GM19467 (cell line): ENCODE results near the gene CNTNAP2.

Experiments used
- ATAC-seq: cut with Tn5 transposase; IDR thresholded peaks from one replicate; pipeline ENCODE4 v1.9.1; 2021; ENCODE audit warnings: mild to moderate bottlenecking, moderate library complexity; ENCODE audit not compliant: unreplicated experiment

CNTNAP2 gene

DNA sequence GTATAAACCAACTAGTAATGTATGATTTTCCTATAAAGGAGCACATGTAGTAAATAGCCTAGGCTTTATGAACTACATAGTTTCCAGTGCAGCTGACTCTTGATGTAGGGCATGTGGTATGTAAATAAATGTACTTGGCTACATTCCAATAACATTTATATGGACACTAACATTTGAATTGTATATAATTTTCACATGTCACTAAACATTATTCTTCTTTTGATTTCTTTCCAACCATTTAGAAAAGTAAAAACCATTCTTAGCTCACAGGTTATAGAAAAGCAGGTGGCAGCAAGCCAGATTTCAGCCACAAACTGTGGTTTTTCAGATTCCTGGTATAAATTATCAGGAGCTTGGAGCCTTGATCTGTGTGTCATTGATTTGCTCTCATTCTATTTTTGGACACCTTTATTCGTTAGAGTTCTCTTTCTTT, 1182.0 kb downstream of the CNTNAP2 start:
- ATAC-seq: no peak

DNA sequence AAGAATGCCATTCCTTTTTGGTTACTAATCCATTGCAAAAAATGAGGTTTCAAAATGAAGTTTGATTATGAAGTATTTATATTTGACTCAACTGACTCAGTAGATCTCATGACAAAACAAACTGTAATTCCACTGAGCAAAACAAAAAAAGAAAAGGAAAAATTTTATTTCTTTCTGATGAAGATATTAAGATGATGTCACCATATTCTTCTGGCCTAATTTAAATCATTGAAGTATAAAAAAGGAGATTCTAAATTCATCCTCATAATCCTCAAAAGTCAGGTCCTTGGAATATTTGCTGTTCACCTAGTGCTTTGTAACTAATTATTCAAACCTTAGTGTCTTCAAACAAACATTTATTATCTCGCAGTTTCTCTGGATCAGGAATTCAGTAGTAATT, 1183.7 kb downstream of the CNTNAP2 start:
- no peak for ATAC-seq

- no peak for ATAC-seq
Observed at GRCh38 chr7:147304376-147304775, 1187.8 kb downstream of the CNTNAP2 start.

DNA sequence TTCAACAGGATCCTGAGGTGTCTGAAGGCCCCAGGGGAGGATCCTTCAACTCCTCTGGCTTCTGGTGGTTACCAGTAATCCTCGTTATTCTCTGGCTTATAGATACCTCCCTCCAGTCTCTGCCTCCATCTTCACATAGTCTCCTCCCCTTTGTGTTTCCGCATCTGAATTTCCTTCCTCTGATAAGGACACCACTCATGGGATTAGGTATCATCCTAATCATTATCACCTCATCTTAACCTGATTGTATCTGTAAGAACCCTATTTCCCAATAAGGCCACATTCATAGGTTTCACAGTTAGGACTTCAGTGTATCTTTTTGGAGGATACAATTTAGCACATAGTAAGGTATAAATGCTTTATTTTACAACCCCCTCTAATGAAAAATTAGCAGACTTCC, 1189.2 kb downstream of the CNTNAP2 start:
- no peak for ATAC-seq

DNA sequence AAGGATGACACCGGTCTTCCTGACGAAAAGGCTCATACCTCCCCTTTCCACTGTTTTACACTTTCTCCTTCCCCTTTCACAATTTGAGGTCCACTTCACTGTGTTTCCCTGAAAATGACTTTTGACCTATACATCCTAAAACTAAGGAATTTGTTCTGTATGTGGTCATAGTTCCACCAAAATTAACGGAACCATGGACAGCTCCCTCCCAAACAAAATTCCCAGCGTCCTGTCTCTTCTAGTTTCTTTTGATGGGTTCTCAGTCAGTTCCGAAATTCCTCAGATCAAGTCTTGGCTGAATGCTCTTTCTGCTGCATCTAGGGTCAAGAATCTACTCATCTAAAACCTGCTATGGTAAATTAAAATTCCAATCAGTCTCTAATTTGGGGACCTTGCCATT, 1191.9 kb downstream of the CNTNAP2 start:
- ATAC-seq: no peak

DNA sequence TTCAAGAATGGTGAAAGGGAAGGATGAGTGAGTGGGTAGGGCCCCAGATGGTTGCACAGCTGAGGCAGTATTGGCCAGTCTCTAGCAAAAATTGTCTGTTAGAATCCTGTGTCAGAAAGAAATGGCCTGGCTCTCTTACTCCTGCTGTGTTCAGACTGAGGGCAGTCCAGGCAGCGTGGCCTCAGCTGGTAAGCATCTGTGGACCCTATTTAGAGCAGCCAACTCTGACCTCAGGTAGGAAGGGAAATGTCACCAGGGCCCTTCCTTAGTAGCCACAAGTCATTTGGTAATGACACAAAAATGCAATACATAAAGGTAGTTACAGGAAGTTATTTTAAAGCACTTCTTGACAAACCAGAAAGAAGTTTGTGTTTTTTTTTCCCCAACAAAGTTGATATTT, 1194.7 kb downstream of the CNTNAP2 start:
- no peak for ATAC-seq

DNA sequence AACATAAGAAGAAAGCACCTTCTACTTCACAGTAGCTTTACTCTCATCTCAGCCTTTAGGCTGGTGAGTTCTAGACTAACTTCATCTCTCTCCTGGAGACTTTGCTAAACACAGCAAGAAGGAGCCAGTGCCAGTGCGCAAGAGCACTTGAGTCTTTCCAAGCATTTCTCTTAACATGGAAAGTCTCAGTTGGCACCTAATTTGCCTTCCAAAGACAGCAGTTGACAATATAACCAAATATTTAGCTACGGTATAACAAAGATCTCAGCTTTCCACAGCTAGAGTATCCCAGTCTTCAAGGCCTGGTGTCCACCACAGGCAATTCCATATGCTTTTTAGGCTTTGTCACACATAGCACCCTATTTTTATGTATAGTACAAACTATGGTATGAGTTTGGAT, 1204.9 kb downstream of the CNTNAP2 start:
- ATAC-seq: no peak

GRCh38 chr7:147332988-147333387, 1216.4 kb downstream of the CNTNAP2 start:
- ATAC-seq: no peak

DNA sequence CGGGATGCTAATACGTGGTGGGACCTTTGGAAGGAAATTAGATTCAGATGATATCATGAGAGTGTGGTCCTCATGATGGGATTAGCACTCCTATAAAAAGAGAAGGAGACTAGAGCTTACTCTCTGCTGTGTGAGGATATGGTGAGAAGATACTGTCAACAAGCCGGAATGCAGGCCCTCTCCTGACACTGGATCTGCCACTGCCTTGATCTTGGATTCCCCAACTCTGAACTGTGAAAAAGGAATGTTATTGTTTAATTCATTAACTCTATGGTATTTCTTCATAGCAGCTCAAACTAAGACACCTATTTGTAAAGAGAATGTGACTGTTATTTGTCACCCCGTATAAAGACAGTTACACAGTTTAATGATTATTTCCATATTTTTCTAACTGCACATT, 1246.5 kb downstream of the CNTNAP2 start:
- no peak for ATAC-seq

DNA sequence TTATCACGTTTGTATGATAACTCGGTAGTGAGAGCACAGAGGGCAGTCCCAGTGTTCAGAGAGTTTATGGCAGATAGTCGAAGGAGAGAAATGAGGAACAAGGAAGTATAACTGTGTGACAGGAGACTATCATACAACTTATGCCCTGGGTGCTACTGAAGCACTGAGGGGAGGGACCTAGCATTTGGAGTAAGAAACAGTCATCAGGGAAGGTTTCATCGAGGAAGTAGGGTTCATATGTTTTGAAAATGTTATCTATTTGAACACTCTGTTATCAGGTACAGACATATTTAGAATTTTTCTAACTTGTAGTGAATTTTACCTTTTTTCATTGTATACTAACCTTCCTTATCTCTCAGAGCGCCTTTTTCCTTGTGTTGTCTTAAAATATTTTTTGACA, 1259.6 kb downstream of the CNTNAP2 start:
- no peak for ATAC-seq

DNA sequence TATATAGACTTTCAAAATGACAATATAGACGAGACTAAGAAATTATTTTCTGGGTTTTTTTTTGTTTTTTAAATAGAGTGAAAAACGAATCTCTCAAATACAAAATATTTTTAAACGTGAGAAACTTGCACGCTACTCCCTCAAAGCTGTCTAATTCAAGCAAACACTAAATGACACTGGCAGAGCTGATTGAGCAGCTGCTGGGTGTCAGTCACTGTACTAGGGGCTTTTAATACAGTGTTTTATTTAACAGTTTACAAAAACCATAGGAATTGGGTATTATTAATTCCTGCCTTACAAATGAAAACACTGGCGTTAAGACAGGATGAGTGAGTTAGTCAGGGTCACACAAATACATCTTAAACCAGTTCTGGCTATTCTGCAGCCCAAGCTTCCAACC, 1264.3 kb downstream of the CNTNAP2 start:
- no peak for ATAC-seq

GRCh38 chr7:147394329-147394728, 1277.7 kb downstream of the CNTNAP2 start:
- ATAC-seq: no peak

GRCh38 chr7:147400221-147400689, 1283.7 kb downstream of the CNTNAP2 start:
- no peak for ATAC-seq

- no peak for ATAC-seq
Observed at GRCh38 chr7:147400925-147401324, 1284.3 kb downstream of the CNTNAP2 start.

GRCh38 chr7:147405621-147406020, 1289.0 kb downstream of the CNTNAP2 start:
- no peak for ATAC-seq

DNA sequence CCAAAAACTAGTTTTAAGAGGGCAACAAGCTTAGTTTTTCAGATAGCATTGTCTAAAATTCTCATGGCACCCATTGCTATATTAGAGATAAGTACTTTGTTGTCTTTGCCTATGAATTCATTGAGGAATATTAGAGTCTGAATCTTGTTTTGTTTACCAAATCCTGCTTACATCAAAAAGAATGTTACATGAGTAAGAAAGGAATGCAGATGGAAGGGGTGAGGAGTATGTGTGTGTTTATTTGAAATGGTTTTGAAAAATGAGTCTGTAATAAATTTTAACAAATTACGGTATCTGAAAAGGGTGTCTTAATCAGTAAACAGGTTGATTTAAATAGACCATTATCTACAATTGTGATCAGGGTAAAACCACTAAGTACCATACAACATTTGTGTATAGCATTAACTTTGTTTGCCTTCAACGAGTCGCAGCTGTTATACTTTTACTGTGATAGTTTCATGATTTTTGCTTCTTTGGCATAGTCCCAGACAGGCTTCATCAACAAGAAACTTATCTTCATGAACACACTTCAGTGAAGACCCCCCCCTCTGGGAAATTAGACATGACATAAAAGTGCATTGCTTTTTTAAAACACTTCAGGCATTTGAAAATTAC, 1290.0 kb downstream of the CNTNAP2 start:
- ATAC-seq: no peak

DNA sequence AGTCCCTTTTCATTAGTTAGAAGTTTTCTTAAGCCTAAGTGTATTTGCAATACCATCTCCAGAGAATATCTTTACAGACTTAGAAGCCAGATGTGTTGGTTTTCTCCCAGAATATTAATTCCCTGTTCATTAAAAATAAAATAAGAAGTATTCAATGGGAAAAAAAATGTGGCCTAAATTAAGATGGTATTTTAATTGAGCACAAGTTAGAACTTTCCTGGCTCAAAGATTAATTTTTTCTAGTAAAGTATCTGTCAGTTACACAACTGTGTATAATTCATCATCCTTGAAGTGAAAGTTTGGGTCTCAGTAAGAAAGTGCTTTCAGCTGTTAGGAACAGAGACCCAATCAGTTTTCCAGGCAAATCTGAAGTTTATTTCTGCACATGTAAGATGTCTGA, 1294.5 kb downstream of the CNTNAP2 start:
- no peak for ATAC-seq

GRCh38 chr7:147412109-147412508, 1295.5 kb downstream of the CNTNAP2 start:
- no peak for ATAC-seq

DNA sequence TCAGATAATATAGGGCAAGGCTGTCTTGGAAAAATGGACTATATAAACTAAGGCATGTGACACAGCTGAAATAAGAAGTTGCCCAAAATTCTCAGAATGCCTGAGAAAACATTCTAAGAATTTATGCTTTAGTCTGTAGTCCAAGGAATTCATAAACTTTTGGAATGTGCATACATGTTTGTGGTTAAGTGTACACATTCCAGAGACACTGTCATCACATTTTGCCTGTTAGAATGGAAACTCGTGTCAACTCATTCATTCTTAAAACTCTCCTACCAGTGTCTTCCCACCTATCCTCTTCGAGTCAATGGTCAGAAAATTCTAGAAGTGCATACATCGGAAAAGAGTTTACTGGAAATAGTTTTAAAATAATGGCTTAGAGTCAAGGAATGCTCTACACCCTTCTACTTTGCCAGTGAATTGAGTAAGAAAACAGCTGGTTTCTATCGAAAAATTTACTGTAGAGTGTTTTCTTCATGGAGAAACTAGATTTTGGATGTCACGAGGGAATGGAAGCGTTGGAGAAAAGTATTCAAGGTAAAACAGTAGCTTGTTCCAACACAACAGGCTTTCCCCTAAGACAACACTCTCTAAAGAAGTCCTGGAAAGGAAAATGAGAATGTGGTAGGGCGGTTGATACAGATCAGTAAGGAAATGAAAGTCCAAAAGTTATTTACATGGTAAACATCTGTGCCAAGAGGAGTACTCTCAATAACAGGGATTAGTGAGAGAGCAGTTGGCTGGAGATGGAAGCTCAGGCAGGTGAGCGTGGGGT, 1296.4 kb downstream of the CNTNAP2 start:
- no peak for ATAC-seq

GRCh38 chr7:147413557-147413870, 1296.9 kb downstream of the CNTNAP2 start:
- ATAC-seq: no peak

- ATAC-seq: no peak
Observed at GRCh38 chr7:147415991-147416390, 1299.4 kb downstream of the CNTNAP2 start.

GRCh38 chr7:147418966-147419365, 1302.4 kb downstream of the CNTNAP2 start:
- no peak for ATAC-seq

GRCh38 chr7:147423875-147424274, 1307.3 kb downstream of the CNTNAP2 start:
- no peak for ATAC-seq
